Activated CD8-positive, alpha-beta memory T cell treated with anti-CD3 and anti-CD28 coated beads, Interleukin-2, amount 50 U/mL, for 24 hours (primary cell): ENCODE results near the gene SEPTIN2.
"Not testable (repeated sequence)": the region's sequence is repeated elsewhere in the genome, so short reads cannot be mapped to it uniquely, and the experiment has no call there.

Source experiments
- DNase-seq: peaks from one replicate; pipeline ENCODE4 v3.0.0-alpha.2; 2020; ENCODE audit errors: extremely low read depth

SEPTIN2 gene

GRCh38 chr2:241315879-241316631 is at the start of gene SEPTIN2:
Gene SEPTIN2, plus strand, starts transcription at chr2:241315925. Its CDS starts 8,308 bp downstream, at chr2:241324233.
- DNase-seq, result peak; percentile 49

DNA sequence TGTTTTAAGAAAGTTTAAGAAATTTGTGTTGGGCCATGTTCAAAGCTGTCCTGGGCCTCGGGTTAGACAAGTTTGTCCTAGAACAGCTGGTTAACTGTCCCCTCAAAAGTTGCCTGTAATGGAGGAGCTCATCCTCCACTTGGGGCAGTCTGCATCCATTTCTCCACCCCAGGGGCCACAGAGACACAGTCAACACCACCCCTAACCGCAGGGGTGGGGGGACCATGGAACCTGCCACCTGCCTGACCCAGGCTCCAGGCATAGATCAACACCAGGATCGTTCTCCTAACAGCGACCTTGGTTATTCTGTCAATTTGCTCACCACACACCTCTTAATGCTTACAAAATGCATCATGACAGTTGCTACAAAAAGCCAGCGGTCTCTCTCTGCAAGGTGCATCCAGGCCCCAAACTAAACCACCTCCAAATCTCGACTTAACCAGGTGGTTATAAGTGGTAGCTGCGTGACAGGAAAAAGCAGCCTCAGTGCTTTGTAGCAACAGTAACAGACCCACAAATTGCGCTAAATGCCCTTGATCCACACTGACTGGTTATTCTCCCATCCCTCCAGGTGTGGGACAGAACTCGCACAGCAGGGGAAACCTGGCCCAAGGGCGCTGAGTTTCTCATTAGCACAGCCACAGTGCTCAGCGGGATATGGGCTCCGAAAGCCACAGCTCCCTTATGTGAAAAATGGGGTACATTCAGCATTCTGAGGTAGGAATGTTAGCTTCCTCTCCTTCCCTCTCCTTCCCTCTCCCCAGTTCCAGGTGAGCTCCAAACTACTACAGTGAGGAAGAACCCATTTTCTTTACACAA is 48.3 kb upstream of the SEPTIN2 start:
- DNase-seq, result no peak

- DNase-seq, result no peak
These were observed 47.4 kb upstream of the SEPTIN2 start for GRCh38 chr2:241268306-241268705.

DNA sequence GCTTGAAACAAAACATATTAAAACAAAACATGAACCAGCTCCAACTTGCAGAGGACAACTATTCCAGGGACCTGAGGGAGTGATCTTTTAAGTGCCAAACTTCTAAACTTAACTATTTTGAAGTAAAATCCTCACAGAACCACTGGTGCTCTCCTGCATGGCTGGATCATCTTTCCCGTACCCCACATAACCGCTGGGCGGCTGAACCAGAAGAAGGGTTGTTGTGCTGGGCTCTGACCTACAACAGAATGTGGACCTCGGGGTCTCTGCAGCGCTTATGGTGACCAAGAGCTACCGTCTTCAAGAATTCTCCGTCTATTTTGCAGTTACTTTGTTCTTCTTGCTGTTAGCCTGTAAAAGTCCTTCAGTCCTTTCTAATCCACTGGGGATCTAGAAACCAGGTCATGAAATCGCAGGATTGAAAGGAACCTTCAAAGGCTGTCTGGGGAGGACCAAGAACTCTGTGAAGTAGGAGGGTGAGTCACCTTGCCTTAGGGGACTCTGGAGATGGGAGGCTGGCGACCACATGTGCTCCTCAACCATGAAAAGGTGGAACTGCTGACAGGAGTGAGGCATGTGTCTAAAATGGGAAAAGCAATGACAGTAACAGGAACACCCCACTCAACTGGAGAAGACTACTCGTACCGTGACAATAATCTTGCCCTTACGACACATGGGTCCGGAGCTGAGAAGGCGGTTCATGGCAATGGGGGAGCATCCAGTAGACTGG is 46.8 kb upstream of the SEPTIN2 start:
- no peak for DNase-seq

- no peak for DNase-seq
These were observed 45.8 kb upstream of the SEPTIN2 start for GRCh38 chr2:241269707-241270520.

- no peak for DNase-seq
These were observed 45.2 kb upstream of the SEPTIN2 start for GRCh38 chr2:241270531-241270930.

DNA sequence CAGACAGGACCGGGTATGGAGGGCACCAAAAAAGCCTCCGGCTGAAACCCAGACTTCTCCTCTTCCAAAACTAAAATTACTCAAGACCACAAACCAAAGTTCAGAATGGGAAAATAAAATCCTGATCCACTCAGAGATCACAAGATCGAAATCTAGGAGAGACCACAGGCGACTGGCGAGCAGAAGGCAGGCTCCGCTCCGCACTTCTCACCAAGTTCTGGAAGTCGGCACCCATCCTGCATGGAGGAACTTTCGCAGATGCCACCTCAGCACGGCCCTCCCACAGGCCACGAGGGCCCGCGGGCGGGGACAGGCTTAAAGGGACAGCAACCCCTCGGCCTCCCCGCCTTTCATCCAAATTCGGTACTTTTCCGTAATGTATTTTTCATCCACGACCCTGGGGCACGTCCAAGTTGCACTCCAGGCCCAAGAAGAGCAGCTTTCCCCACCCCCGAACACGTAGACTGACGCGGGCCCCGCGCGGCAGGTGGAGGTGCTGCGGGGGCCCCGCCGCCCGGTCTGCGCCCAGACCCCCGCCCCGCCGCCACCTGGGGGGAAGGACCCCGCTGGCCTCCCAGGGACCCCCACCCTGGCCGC is 43.9 kb upstream of the SEPTIN2 start:
- peak; percentile 24 for DNase-seq

GRCh38 chr2:241272303-241273209 is 43.2 kb upstream of the SEPTIN2 start:
- DNase-seq, result peak; percentile 2

- DNase-seq, result no peak
These were observed 42.3 kb upstream of the SEPTIN2 start for GRCh38 chr2:241273210-241274020.

DNA sequence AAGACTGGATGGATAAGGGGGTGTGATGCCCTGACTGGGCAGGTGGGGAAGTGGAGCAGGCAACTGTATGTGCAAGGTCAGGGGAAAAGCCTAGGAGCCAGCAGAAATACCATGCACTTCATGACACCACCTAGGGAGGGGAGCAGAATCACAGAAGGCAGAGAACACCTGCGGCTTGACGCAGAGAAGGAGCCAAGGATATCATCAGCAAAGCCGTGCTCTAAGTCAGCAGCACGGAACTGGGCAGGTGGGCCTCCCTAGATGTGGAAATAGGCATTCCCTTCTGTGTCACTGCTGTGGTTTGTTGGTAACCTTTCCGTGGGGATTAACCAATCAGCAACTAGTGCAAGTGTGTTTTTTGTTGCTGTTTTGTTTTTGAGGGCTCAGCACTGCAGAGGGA is 41.6 kb upstream of the SEPTIN2 start:
- DNase-seq, result no peak

- DNase-seq, result no peak
These were observed 40.2 kb upstream of the SEPTIN2 start for GRCh38 chr2:241275504-241275903.

DNA sequence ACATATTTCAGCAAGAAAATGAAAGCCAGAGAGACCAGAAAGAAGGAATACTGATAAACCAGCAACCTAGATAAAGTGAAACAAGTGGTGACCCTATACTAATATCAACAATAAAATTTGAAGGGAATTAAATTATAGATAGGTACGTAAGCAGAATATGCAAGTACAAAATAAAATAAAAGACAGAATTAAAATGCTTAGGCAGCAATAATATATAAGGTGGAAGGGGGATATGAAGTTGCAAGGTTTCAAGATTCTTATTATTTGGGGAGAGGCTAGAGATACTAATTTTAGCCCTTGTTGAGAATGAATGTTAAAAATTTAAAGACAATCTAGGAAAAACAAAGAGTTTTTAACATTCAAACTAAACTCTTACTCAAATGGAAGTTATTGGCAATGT is 39.8 kb upstream of the SEPTIN2 start:
- DNase-seq, result no peak

- not testable (repeated sequence) for DNase-seq
These were observed 37.4 kb upstream of the SEPTIN2 start for GRCh38 chr2:241278306-241278705.

DNA sequence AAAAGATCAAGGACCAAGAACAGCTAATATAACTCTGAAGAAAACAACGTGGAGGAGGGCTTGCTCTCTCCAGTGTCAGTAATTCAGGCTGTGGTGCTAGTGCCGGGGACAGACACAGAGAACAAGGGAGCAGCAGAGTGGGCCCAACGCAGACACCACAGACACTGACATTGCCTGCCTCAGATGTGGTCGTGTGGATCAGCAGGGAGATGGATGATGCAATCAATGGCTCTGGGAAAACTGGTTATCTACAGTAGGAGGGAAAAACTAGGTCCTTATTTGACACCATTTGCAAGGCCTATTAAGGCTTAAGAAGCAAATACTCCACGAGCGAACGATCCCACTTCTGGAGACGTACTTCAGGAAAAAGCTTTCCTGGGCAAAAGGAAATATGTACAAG is 36.3 kb upstream of the SEPTIN2 start:
- DNase-seq, result no peak

DNA sequence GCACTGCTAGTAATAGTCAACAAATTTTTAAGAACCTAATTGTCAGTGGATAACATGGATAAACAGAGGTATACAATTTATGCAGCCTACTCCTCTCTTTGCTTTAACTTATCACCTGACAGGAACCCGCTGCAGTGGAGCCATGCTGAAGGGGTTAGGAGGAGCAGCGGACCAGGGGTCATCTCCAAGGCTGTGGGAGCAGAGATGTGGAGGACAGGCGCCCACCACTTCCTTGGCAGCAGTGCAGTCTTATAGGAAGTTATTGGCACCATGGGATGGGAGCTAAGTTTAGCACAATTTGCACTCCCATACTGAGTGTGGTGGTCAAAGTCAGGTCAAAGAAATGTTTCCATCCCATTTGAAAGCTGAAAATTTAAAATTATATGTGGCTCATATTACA is 35.9 kb upstream of the SEPTIN2 start:
- no peak for DNase-seq

- DNase-seq, result no peak
These were observed 35.4 kb upstream of the SEPTIN2 start for GRCh38 chr2:241280291-241280690.

DNA sequence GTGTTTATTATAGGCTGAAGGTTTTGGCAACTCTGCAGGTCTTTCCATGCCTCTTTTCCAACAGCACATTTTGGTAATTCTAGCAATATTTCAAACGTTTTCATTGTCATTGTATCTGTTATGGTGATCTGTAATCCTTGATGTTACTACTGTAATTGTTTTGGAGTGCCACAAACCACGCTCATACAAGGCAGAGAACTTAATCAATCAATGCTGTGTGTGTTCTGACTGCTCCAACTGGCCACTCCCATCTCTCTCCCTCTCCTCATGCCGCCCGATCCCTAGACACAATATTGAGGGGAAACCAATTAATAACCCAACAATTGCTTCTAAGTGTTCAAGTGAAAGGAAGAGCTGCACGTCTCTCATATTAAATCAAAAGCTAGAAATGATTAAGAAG is 33.2 kb upstream of the SEPTIN2 start:
- no peak for DNase-seq

DNA sequence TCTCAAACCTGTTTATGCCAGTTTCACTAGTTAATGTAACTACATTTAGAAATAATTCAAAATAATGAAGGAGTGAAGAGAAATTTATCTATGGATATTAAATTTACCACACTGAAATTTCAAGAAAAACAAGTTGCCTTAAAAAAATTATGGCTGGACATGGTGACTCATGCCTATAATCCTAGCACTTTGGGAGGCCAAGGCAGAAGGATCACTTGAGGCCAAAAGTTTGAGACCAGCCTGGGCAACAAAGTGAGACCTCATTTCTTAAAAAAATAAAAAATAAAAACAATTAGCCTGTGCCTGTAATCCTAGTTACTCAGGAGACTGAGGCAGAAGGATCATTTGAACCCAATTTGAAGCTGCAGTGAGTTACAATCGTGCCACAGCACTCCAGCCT is 30.1 kb upstream of the SEPTIN2 start:
- DNase-seq, result no peak
